Adrenal gland (tissue), 5 donors: ENCODE data around the gene KLHL42.

ENCODE experiments used
- POLR2A ChIP-seq, 2 donors: fragments of 450-650 bp; IDR thresholded peaks; one replicate each; pipeline ENCODE4 v1.6.1; 2017; ENCODE audit warnings: antibody characterized with exemption in 2 of 2, mild to moderate bottlenecking in 2 of 2, moderate library complexity in 1 of 2
- TF ChIP-seq, protein P1 (sequence below), 6 experiments: fragments of 450-650 bp in 4 of 6; fragments of 200-600 bp in 2 of 6; sonication (generic) in 1 of 6; IDR thresholded peaks; 1 replicate in 5 of 6; 2 replicates in 1 of 6; pipeline versions ENCODE4 v1.5.1 to v1.8.0; 2016 to 2021; ENCODE audit warnings: antibody characterized with exemption in 6 of 6, mild to moderate bottlenecking in 2 of 6, moderate library complexity in 1 of 6
- donor health status: DM: no; HTN: no; CAD: no.

DNA sequence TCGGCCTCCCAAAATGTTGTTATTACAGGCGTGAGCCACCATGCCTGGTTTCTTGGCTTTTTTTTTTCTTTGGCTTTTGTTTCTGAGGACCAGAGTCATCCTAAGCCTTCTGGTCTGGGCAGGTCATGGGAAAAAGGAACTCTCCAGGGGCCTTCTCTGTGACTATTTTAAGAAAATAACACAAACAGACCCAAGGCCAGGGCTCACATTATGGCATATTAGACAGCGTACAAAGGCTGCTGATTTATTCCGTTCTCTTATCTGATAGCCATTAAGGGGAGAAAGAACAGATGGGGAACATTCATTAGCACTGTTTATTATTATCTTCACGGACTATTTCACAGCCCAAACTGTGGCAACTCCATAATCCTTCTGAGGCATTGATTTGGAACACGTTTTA, 28.8 kb downstream of the KLHL42 start:
- no peak for TF ChIP-seq POLR2A (IDR thresholded peaks at IDR 0.05)
- TF ChIP-seq, protein P1, sequence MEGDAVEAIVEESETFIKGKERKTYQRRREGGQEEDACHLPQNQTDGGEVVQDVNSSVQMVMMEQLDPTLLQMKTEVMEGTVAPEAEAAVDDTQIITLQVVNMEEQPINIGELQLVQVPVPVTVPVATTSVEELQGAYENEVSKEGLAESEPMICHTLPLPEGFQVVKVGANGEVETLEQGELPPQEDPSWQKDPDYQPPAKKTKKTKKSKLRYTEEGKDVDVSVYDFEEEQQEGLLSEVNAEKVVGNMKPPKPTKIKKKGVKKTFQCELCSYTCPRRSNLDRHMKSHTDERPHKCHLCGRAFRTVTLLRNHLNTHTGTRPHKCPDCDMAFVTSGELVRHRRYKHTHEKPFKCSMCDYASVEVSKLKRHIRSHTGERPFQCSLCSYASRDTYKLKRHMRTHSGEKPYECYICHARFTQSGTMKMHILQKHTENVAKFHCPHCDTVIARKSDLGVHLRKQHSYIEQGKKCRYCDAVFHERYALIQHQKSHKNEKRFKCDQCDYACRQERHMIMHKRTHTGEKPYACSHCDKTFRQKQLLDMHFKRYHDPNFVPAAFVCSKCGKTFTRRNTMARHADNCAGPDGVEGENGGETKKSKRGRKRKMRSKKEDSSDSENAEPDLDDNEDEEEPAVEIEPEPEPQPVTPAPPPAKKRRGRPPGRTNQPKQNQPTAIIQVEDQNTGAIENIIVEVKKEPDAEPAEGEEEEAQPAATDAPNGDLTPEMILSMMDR (IDR thresholded peaks at IDR 0.05), result no peak
